GM12878 (cell line): ENCODE results near the gene LRP1B. TPM values are rescaled to one million over a fixed set of nuclear protein-coding genes. Genes with fewer than 3 reads are reported as not detected.

ENCODE experiments used
- ATF7 ChIP-seq: fragments of 450-650 bp; IDR thresholded peaks from 2 replicates; pipeline ENCODE4 v1.6.1; 2016; ENCODE audit warnings: low read depth, mild to moderate bottlenecking
- CHD1 ChIP-seq: IDR thresholded peaks from 2 replicates; pipeline ENCODE4 v1.6.1; 2012; ENCODE audit warnings: low read depth, low read length, improper control_type of control experiment
- CHD4 ChIP-seq: fragments of 200-600 bp; sonication (generic); IDR thresholded peaks from 2 replicates; pipeline ENCODE4 v1.6.1; 2016; ENCODE audit warnings: mild to moderate bottlenecking
- CREM ChIP-seq: IDR thresholded peaks from 2 replicates; pipeline ENCODE4 v1.6.1; 2014; ENCODE audit warnings: antibody characterized with exemption, low read depth
- CTCF ChIP-seq, 3 experiments: IDR thresholded peaks in 2 of 3; conservative IDR thresholded peaks in 1 of 3; 2 replicates each; pipeline ENCODE4 v1.5.1; 2011; ENCODE audit warnings: low read depth in 3 of 3, low read length in 3 of 3, mild to moderate bottlenecking in 3 of 3, control low read depth in 2 of 3, moderate library complexity in 2 of 3, inconsistent platforms in 1 of 3, mixed read lengths in 1 of 3; ENCODE audit not compliant: control insufficient read depth in 2 of 3, insufficient read depth in 1 of 3; ENCODE audit errors: extremely low read depth in 1 of 3
- DPF2 ChIP-seq: fragments of 450-650 bp; IDR thresholded peaks from 2 replicates; pipeline ENCODE4 v1.6.1; 2017; ENCODE audit warnings: mild to moderate bottlenecking
- E4F1 ChIP-seq: fragments of 450-650 bp; IDR thresholded peaks from 2 replicates; pipeline ENCODE4 v1.6.1; 2018; ENCODE audit warnings: borderline replicate concordance, mild to moderate bottlenecking; ENCODE audit not compliant: partially characterized antibody
- EP300 ChIP-seq, 2 experiments: fragments of 150-350 bp in 1 of 2; IDR thresholded peaks; 2 replicates each; pipeline ENCODE4 v1.6.1; 2011 to 2012; ENCODE audit warnings: low read depth in 2 of 2, low read length in 2 of 2, borderline replicate concordance in 1 of 2, improper control_type of control experiment in 1 of 2, inconsistent platforms in 1 of 2; ENCODE audit not compliant: control insufficient read depth in 1 of 2
- IKZF1 ChIP-seq: fragments of 450-650 bp; conservative IDR thresholded peaks from 2 replicates; pipeline ENCODE4 v1.6.1; 2017; ENCODE audit warnings: antibody characterized with exemption, mild to moderate bottlenecking
- JUNB ChIP-seq: IDR thresholded peaks from 2 replicates; pipeline ENCODE4 v1.6.1; 2016; ENCODE audit warnings: antibody characterized with exemption, mild to moderate bottlenecking
- KLF5 ChIP-seq: fragments of 450-650 bp; IDR thresholded peaks from 2 replicates; pipeline ENCODE4 v1.6.1; 2014; ENCODE audit warnings: mild to moderate bottlenecking; ENCODE audit not compliant: partially characterized antibody
- MEF2A ChIP-seq: IDR thresholded peaks from 2 replicates; pipeline ENCODE4 v1.6.1; 2011; ENCODE audit warnings: low read depth, mild to moderate bottlenecking, low read length, moderate library complexity; ENCODE audit not compliant: insufficient read depth
- PAX8 ChIP-seq: fragments of 450-650 bp; IDR thresholded peaks from 2 replicates; pipeline ENCODE4 v1.6.1; 2017; ENCODE audit warnings: mild to moderate bottlenecking, moderate library complexity
- RB1 ChIP-seq: fragments of 450-650 bp; formaldehyde crosslinking; IDR thresholded peaks from 2 replicates; pipeline ENCODE4 v1.6.1; 2017; ENCODE audit warnings: mild to moderate bottlenecking, borderline replicate concordance
- RELB ChIP-seq: fragments of 450-650 bp; IDR thresholded peaks from 2 replicates; pipeline ENCODE4 v1.6.1; 2017; ENCODE audit warnings: low read depth, mild to moderate bottlenecking, moderate library complexity
- SIX5 ChIP-seq: IDR thresholded peaks from 2 replicates; pipeline ENCODE4 v1.6.1; 2011; ENCODE audit warnings: mild to moderate bottlenecking, low read depth, low read length, moderate library complexity; ENCODE audit not compliant: severe bottlenecking
- SMAD5 ChIP-seq: IDR thresholded peaks from 2 replicates; pipeline ENCODE4 v1.6.1; 2016; ENCODE audit warnings: antibody characterized with exemption, low read depth
- STAT1 ChIP-seq: fragments of 450-650 bp; conservative IDR thresholded peaks from 2 replicates; pipeline ENCODE4 v1.6.1; 2014; ENCODE audit warnings: antibody characterized with exemption, mild to moderate bottlenecking
- TARDBP ChIP-seq: IDR thresholded peaks from 2 replicates; pipeline ENCODE4 v1.6.1; 2016; ENCODE audit warnings: borderline replicate concordance
- TCF7 ChIP-seq: IDR thresholded peaks from 2 replicates; pipeline ENCODE4 v1.6.1; 2014; ENCODE audit warnings: antibody characterized with exemption, borderline replicate concordance
- ZBTB4 ChIP-seq: fragments of 450-650 bp; formaldehyde crosslinking; IDR thresholded peaks from 2 replicates; pipeline ENCODE4 v1.4.0; 2022; ENCODE audit warnings: mild to moderate bottlenecking, moderate library complexity
- ZNF24 ChIP-seq: fragments of 450-650 bp; IDR thresholded peaks from 2 replicates; pipeline ENCODE4 v1.6.1; 2017; ENCODE audit warnings: antibody characterized with exemption, mild to moderate bottlenecking
- ZNF274 ChIP-seq: IDR thresholded peaks from one replicate; pipeline ENCODE4 v1.8.0; 2011; ENCODE audit not compliant: insufficient read length, insufficient read depth
- ZZZ3 ChIP-seq: IDR thresholded peaks from 2 replicates; pipeline ENCODE4 v1.6.1; 2011; ENCODE audit warnings: low read depth; ENCODE audit not compliant: control insufficient read depth, insufficient read length
- polyA plus RNA-seq, 11 experiments: library from polyadenylated mRNA; depleted of rRNA in 4 of 11; unstranded in 6 of 11; stranded (reverse) in 5 of 11; fragments of >200 nt; fragmentation: Nextera tagmentation in 4 of 11; fragmentation: Illumina TruSeq in 1 of 11; extraction: Ambion mirVana in 4 of 11; extraction: Trizol in 1 of 11; gene quantifications; 1 replicate in 1 of 11; 2 replicates in 10 of 11; pipeline versions ENCODE4 v1.2.1 to v1.2.3, GENCODE V29; 2011 to 2016; ENCODE audit warnings: inconsistent platforms in 2 of 11, missing spikeins in 2 of 11, low read depth in 1 of 11
- total RNA-seq, 4 experiments: library from RNA; depleted of rRNA in 3 of 4; stranded (reverse); fragments of >200 nt in 3 of 4; fragmentation: Illumina TruSeq in 1 of 4; extraction: Trizol in 1 of 4; gene quantifications; 2 replicates each; pipeline versions ENCODE4 v1.2.1 to v1.2.3, GENCODE V29; 2013 to 2021

Gene LRP1B
- total and polyA plus RNA-seq, 10 of the 15 experiments (the other 5 are each of a cell fraction or from before 2014, with no cell fraction given), result under 0.01 to 0.06 (median 0.03) TPM; not detected in 5

GRCh38 chr2:141513853-141514252, 617.0 kb downstream of the LRP1B start (continued):
- TF ChIP-seq ZBTB4 (CRISPR knock-in tag), result no peak
- TF ChIP-seq ZZZ3, result no peak
- peak; percentile 57 for TF ChIP-seq ATF7
- no peak for TF ChIP-seq SMAD5
- TF ChIP-seq CTCF (IDR thresholded peaks at IDR 0.05 in 2 of 3, conservative IDR thresholded peaks at IDR 0.05 in 1 of 3; ENCODE audit: control insufficient read depth in 2 of 3, extremely low read depth in 1 of 3, insufficient read depth in 1 of 3, low read depth in 3 of 3, low read length in 3 of 3), result 0 out of 6 replicates have a peak, but pooled peaks of 2 of the 3 experiments have one; percentile 4 to 10
- TF ChIP-seq TARDBP, result no peak
- no peak for TF ChIP-seq CHD4
- peak; percentile 93 for TF ChIP-seq DPF2
- TF ChIP-seq PAX8, result no peak
- no peak for TF ChIP-seq ZNF274
- TF ChIP-seq CHD1, result no peak
- no peak for TF ChIP-seq RB1
- peak; percentile 97 for TF ChIP-seq CREM
- TF ChIP-seq TCF7, result peak; percentile 85
- no peak for TF ChIP-seq E4F1
- peak; percentile 100 for TF ChIP-seq JUNB
- peak; percentile 97 for TF ChIP-seq MEF2A
- TF ChIP-seq IKZF1, result peak; percentile 67
- TF ChIP-seq STAT1, result no peak
- 0 out of 2 replicates have a peak, but pooled peaks have one; percentile 16 for TF ChIP-seq RELB
- TF ChIP-seq EP300 (IDR thresholded peaks at IDR 0.05; ENCODE audit: borderline replicate concordance in 1 of 2, control insufficient read depth in 1 of 2, low read depth in 2 of 2, low read length in 2 of 2), result peak; percentile 82 to 88
- no peak for TF ChIP-seq ZNF24
- no peak for TF ChIP-seq KLF5
- TF ChIP-seq SIX5, result no peak
